ENCODE data around the gene PTX3.
A peak's percentile ranks its signal among the peaks of the same experiment; 100 is the strongest.

PTX3 gene

GRCh38 chr3:157475921-157476414 lies 39.3 kb downstream of the PTX3 start:
- peak; percentile 40 to 45 for DNase-seq (ENCODE audit: low read depth in 2 of 2)

GRCh38 chr3:157477441-157477840 lies 40.8 kb downstream of the PTX3 start:
- no peak for DNase-seq (ENCODE audit: low read depth in 2 of 2)

- DNase-seq (ENCODE audit: low read depth in 2 of 2) = no peak
Measured at GRCh38 chr3:157479464-157480243, 43.0 kb downstream of the PTX3 start.

DNA sequence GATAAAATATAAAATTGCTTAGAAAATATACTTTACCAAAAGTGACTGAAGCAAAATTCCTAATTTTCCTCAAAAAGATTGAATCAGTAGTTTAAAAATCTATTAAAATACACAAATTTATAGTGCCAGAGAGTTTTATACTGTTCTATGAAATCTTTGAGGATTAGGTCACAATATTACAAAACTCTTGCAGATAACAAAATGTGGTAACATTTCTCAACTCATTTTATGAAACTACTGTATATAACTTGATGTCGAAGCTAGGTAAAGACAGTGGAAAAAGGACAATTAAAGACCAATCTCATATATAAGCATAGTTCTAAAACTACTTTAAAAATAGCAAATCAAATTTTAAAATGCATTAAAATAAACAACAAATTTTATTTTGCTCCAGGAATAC lies 50.7 kb downstream of the PTX3 start:
- DNase-seq (ENCODE audit: low read depth in 2 of 2) = no peak

- no peak for DNase-seq (ENCODE audit: low read depth in 2 of 2)
Measured at GRCh38 chr3:157488144-157488543, 51.5 kb downstream of the PTX3 start.

- DNase-seq (ENCODE audit: low read depth in 2 of 2) = no peak
Measured at GRCh38 chr3:157491136-157491535, 54.5 kb downstream of the PTX3 start.

Measured in fibroblast of skin of left quadriceps (primary cell).